ENCODE data around the gene IGSF9. TPM values are rescaled to one million over a fixed set of nuclear protein-coding genes. Genes with fewer than 3 reads are reported as not detected.

The IGSF9 gene
- total RNA-seq, 3 donors from 2014 or later, result 0.11 to 0.20 (median 0.16) TPM

- H3K4me3 Mint-ChIP-seq, result no peak overlapping the region
- no peaks in the 10 kb centered on the region for H3K36me3 Mint-ChIP-seq (ENCODE audit: insufficient read depth)
- no peak for ATAC-seq
- no peak for DNase-seq
- H3K27me3 Mint-ChIP-seq (ENCODE audit: low read depth), result peaks cover 2% of the 10 kb centered on the region
- H3K4me1 Mint-ChIP-seq (ENCODE audit: low read depth), result no peaks in the 10 kb centered on the region
- H3K9me3 Mint-ChIP-seq, result no peaks in the 10 kb centered on the region
Measured at GRCh38 chr1:159883134-159883533, 62.3 kb downstream of the IGSF9 start.

GRCh38 chr1:159882527-159882862 lies 62.9 kb downstream of the IGSF9 start:
- no peaks in the 10 kb centered on the region for H3K36me3 Mint-ChIP-seq (ENCODE audit: insufficient read depth)
- H3K4me1 Mint-ChIP-seq (ENCODE audit: low read depth), result no peaks in the 10 kb centered on the region
- no peaks in the 10 kb centered on the region for H3K9me3 Mint-ChIP-seq
- no peak overlapping the region for H3K4me3 Mint-ChIP-seq
- ATAC-seq (no peak), DNase-seq (no peak)
- H3K27me3 Mint-ChIP-seq (ENCODE audit: low read depth), result peaks cover 2% of the 10 kb centered on the region

- Mint-ChIP-seq H3K9me3 (no peaks in the 10 kb centered on the region), H3K4me3 (no peak overlapping the region), H3K27me3 (ENCODE audit: low read depth) (peaks cover 2% of the 10 kb centered on the region), H3K36me3 (ENCODE audit: insufficient read depth) (no peaks in the 10 kb centered on the region), H3K4me1 (ENCODE audit: low read depth) (no peaks in the 10 kb centered on the region)
- DNase-seq (peak; percentile 23), ATAC-seq (no peak)
Measured at GRCh38 chr1:159881622-159882526, 63.5 kb downstream of the IGSF9 start.

GRCh38 chr1:159880430-159880829 lies 65.0 kb downstream of the IGSF9 start:
- H3K36me3 Mint-ChIP-seq (ENCODE audit: insufficient read depth), result no peaks in the 10 kb centered on the region
- no peaks in the 10 kb centered on the region for H3K4me1 Mint-ChIP-seq (ENCODE audit: low read depth)
- ATAC-seq, result no peak
- no peak for DNase-seq
- peaks cover 2% of the 10 kb centered on the region for H3K27me3 Mint-ChIP-seq (ENCODE audit: low read depth)
- H3K9me3 Mint-ChIP-seq, result no peaks in the 10 kb centered on the region
- H3K4me3 Mint-ChIP-seq, result no peak overlapping the region

- H3K27me3 Mint-ChIP-seq (ENCODE audit: low read depth), result peaks cover 2% of the 10 kb centered on the region
- no peak for ATAC-seq
- no peaks in the 10 kb centered on the region for H3K36me3 Mint-ChIP-seq (ENCODE audit: insufficient read depth)
- no peak for DNase-seq
- H3K4me1 Mint-ChIP-seq (ENCODE audit: low read depth), result no peaks in the 10 kb centered on the region
- H3K4me3 Mint-ChIP-seq, result no peak overlapping the region
- H3K9me3 Mint-ChIP-seq, result no peaks in the 10 kb centered on the region
Measured at GRCh38 chr1:159879977-159880376, 65.4 kb downstream of the IGSF9 start.

- H3K4me1 Mint-ChIP-seq (ENCODE audit: low read depth), result no peaks in the 10 kb centered on the region
- peaks cover 5% of the 10 kb centered on the region for H3K27me3 Mint-ChIP-seq (ENCODE audit: low read depth)
- H3K36me3 Mint-ChIP-seq (ENCODE audit: insufficient read depth), result peaks cover 1% of the 10 kb centered on the region
- no peak overlapping the region for H3K4me3 Mint-ChIP-seq
- no peaks in the 10 kb centered on the region for H3K9me3 Mint-ChIP-seq
- ATAC-seq (no peak), DNase-seq (no peak)
Measured at GRCh38 chr1:159879136-159879535, 66.3 kb downstream of the IGSF9 start.

GRCh38 chr1:159877695-159878444 lies 67.5 kb downstream of the IGSF9 start:
- Mint-ChIP-seq H3K27me3 (ENCODE audit: low read depth) (peaks cover 6% of the 10 kb centered on the region), H3K4me1 (ENCODE audit: low read depth) (no peaks in the 10 kb centered on the region), H3K9me3 (no peaks in the 10 kb centered on the region), H3K4me3 (no peak overlapping the region), H3K36me3 (ENCODE audit: insufficient read depth) (peaks cover 2% of the 10 kb centered on the region)
- DNase-seq (no peak), ATAC-seq (no peak)

Other genes starting within 250 kb of the IGSF9 start
- under 1 TPM; 0.18 to 0.81 (median 0.68) TPM for gene CRP, start 231.0 kb downstream of the IGSF9 start, total RNA-seq
- gene DUSP23, start 164.7 kb downstream of the IGSF9 start, total RNA-seq, result 10 to 100 TPM; 30.2 to 36.7 (median 36.3) TPM
- under 1 TPM in 1 of 3 donors, not detected in 2; 0.41 TPM for gene FCRL6, start 143.3 kb downstream of the IGSF9 start, total RNA-seq
- 1 to 10 TPM in 2 of 3 donors, under 1 TPM in 1; 0.98 to 1.3 (median 1.2) TPM for gene SLAMF8, start 118.7 kb downstream of the IGSF9 start, total RNA-seq
- not detected for gene VSIG8, start 83.0 kb downstream of the IGSF9 start, total RNA-seq
- gene CFAP45, start 45.4 kb downstream of the IGSF9 start, total RNA-seq, result 1 to 10 TPM in 1 of 3 donors, under 1 TPM in 2; 0.82 to 1.2 (median 0.82) TPM
- gene TAGLN2, start 20.1 kb downstream of the IGSF9 start, total RNA-seq, result 100 to 1,000 TPM; 338 to 362 (median 353) TPM
- gene SLAMF9, start 8.6 kb upstream of the IGSF9 start, total RNA-seq, result not detected
- 1 to 10 TPM; 4.1 to 5.7 (median 4.5) TPM for gene PIGM, start 86.4 kb upstream of the IGSF9 start, total RNA-seq
- under 1 TPM in 1 of 3 donors, not detected in 2; 0.32 TPM for gene KCNJ10, start 124.5 kb upstream of the IGSF9 start, total RNA-seq
- not detected for gene KCNJ9, start 135.9 kb upstream of the IGSF9 start, total RNA-seq
- gene IGSF8, start 153.0 kb upstream of the IGSF9 start, total RNA-seq, result 10 to 100 TPM; 30.5 to 45.7 (median 43.1) TPM
- gene ATP1A2, start 170.1 kb upstream of the IGSF9 start, total RNA-seq, result not detected
- gene ATP1A4, start 206.0 kb upstream of the IGSF9 start, total RNA-seq, result not detected
- gene CASQ1, start 245.0 kb upstream of the IGSF9 start, total RNA-seq, result not detected